EH (cell line): Measurements from ENCODE around the gene MB.

Experiments
- DNase-seq: peaks from one replicate; pipeline ENCODE4 v3.0.0-alpha.2; 2015; ENCODE audit warnings: low read depth

Gene MB

DNA sequence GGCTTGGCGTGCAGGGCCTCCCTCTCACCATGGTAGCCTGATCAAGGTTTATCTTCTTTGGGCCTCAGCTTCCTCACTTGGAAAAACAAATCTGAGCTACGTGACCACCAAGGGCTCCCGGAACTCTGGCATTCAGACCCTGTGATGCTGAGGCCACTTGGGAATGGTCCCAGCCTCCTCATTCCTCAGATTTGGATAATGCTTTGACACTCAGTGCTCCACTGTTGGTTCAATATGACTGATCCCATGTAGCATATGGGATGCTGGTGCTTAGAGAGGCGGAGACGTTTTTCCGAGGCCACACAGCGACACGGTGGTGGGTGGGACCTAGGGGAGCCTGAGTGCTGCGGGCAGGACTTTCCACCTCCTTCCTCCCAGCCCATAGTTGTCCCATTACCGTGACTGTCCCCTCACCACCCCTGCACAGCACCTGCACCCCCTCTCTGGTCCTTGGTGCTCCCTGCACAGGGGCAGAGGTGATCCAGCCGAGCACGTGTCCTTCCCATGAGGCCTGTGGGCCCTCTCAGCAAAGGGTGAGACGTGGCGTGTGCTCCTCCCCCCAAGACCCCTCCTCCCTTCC is 23.1 kb downstream of the MB start:
- DNase-seq = no peak

GRCh38 chr22:35593071-35593890 is 23.8 kb downstream of the MB start:
- DNase-seq = no peak

GRCh38 chr22:35592418-35592967 is 24.6 kb downstream of the MB start:
- peak; percentile 39 for DNase-seq

- no peak for DNase-seq
Observed at GRCh38 chr22:35591714-35592417, 25.3 kb downstream of the MB start.

- no peak for DNase-seq
Observed at GRCh38 chr22:35590634-35591295, 26.4 kb downstream of the MB start.

DNA sequence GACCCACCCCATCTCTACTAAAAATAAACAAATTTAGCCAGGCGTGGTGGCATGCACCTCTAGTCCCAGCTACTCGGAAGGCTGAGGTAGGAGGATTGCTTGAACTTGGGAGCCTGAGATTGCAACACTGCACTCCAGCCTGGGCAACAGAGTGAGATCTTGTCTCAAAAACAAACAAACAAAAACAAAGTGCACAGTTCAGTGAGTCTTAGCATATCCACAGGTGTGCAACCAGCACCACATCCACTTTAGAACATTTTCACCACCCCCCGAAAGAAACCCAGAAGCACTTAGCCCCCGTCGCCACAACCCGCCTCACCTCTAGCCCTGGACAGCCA is 27.4 kb downstream of the MB start:
- no peak for DNase-seq

- DNase-seq = peak; percentile 100
Observed at GRCh38 chr22:35589071-35589755, 27.9 kb downstream of the MB start.

DNA sequence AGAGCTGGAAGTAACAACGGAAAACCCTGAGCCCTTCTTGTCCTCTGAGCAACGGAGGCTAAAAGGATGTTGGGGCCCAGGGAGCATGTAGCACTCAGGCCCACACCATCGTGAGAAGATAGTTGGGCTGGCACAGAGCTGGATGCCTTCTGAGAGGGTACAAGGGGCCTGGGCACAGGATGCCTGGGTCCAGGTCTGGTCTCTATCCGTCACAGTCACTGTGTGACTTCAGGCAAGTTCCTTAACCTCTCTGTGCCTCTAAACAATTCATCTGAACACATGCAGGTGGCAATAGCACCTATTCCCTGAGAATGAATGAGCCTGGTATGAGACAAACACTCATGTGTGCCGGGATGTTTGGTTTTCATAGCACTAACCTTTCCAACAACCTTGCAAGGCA is 29.2 kb downstream of the MB start:
- DNase-seq = no peak

DNA sequence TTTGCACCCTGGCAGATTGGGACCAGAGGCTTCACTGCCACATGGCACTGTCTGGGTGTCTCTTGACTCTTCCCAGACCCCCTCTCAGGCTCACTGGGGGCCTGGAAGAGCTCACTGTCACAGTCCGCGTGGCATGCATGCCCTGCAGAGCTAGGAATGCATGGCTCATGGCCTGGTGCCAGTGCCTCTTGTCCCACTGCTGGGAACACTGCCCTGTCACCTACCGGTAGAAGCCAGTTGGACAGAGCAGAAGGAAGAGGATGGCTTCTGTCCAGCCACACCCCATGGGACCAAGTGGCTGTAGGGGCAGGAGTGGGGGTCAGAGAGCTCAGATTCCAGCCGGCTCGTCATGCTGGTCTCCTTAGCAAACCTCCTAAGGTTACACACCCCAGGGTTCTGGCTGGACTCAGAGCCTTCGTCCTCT is 29.7 kb downstream of the MB start:
- peak; percentile 57 for DNase-seq

GRCh38 chr22:35586771-35587170 is 30.4 kb downstream of the MB start:
- no peak for DNase-seq

- peak; percentile 70 for DNase-seq
Observed at GRCh38 chr22:35582861-35583670, 34.1 kb downstream of the MB start.

DNA sequence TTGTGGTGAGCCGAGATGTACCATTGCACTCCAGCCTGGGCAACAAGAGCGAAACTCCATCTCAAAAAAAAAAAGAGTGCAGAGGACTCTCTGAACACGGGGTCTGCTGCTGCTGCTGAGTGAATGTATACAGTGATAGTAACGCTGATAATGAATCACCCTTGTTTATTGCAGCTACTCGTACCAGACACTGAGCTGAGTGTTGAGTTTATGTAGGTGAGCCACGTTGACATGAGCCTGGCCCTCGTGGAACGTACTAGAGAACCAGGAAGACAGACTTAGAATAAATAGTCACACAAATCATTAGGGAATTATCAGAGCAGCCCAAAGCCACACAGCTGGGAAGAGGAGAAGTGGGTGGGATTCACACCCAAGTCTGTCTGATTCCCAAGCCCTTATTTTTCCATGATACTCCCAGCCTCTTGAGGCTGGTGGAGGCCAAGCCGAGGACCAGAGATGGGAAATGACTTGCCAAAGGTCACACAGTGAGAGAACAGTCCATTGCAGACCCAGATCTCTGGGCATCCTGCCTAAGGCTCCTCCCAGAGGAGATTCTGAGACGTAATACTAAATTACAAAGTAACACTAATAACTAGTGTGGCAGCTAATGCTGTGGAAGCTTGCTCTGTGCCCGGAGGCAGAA is 34.8 kb downstream of the MB start:
- no peak for DNase-seq

DNA sequence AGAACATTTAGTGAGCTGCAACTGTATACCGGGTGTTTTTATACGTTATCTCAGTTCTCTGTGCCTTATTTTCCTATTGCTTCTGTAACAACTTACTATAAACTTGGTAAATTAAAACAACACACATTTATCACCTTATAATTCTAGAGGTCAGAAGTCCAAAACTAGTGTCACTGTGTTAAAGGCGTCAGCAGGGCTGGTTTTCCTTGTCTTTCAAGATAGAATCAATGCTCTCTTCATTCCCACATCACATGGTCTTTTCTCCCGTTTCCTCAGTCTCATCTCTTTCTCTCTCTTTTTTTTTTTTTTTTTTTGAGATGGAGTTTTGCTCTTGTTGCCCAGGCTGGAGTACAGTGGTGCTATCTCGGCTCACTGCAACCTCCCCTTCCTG is 36.1 kb downstream of the MB start:
- DNase-seq = no peak

GRCh38 chr22:35580351-35581022 is 36.6 kb downstream of the MB start:
- no peak for DNase-seq

DNA sequence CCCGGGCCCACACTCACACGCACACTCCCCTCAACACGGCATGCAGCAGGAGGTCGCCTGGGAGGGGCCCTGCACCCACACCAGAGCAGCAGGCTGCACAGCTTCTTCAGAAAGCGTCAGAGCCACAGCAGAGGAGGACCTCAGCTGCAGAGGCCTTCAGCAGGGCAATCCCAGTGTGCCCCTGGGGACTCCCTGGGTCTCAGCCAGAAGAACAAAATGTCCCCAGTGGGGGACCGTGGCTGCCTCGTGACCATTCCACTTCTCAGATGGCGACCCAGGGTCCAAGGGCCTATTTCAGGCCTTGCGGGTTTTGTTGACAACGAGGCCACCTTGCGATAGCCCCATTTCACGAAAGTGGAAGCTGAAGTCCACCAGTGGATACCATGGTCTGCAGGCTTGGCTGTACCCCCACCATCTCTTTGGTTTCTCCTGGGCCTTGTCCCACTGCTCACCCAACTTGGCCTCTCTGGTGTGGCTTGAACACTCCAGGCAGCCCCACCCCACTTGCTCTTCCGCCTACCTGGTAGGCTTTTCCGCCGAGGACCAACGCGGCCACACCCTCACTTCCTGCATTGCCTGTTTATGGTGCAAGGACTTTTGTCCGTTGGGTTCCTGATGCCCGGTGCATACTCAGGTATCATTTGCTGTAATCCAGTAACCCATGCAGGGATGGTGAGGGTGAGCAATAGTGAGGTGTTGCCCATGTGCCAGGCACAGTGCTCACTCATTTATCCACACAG is 38.1 kb downstream of the MB start:
- no peak for DNase-seq

DNA sequence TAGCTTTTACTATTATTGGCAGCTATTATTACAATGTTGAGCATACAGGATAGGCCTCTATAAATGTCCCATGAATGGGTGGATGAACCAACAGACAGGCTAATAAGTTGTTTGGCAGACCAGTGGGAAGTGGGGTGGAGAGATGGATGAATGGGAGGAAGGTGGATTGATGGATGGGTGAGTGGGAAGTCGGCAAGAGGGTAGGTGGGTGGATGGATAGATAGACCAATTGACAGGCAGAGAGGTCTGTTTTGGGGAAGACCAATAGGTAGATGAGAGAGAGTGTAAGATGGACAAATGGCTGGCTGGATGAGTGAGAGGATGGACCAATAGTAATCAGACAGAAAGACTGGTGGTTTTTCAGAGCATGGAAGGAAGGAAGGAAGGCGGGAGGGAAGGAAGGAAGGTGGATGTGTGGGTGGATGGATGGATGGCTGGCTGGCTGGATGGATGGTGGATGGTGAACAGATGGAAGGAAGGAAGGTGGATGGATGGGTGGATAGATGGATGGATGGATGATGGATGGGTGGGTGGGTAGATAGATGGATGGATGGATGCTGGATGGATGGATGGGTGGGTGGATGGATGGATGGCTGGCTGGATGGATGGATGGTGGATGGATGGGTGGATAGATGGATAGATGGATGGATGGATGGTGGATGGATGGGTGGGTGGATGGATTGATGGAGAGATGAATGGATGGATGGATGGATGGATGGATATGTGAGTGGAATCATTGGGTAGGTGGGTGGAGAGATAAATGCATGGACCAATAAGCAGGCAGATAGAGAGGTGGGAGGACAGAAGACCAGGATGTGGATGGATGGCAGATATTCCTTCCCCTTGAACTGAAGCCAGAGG is 39.1 kb downstream of the MB start:
- DNase-seq = no peak

GRCh38 chr22:35576671-35577070 is 40.5 kb downstream of the MB start:
- DNase-seq = no peak

DNA sequence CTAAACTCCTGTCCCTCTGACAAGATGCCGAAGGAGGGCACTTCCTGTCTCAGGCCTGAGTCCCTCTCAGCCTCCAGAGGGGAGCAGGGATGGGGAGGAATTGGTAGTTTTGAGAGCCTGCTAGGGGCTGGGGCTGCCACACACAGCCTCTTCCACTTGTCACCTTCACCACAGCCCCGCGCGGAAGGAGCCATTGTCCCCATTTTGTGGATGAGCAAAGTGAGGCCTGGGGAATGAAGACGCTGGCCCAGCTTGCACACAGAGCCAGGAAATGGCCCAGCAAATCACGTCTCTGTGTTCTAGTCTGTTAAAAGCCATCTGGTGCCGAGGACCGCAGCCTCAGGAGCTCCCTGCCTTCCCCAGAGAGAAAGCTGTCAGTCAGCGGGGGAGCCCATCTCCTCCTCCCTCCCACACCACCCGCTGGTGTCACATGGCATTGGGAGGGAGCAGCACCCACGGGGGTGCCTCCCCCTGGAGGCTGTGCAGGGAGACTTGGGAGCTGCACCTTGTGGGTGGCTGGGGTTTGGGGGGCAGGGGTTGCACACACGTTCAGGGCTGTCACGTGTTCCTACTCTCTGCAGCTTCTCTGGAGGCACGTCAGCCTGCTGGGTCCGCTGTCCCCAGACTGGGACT is 41.9 kb downstream of the MB start:
- no peak for DNase-seq
